Body of pancreas (tissue), 4 donors: Measurements from ENCODE around the gene DNAH10.

Experiments
- CTCF ChIP-seq, 7 experiments: fragments of 450-650 bp in 4 of 7; fragments of 200-600 bp in 3 of 7; sonication (generic) in 3 of 7; IDR thresholded peaks; one replicate each; pipeline ENCODE4 v1.5.1; 2016 to 2019; ENCODE audit warnings: antibody characterized with exemption in 7 of 7
- POLR2A ChIP-seq, 3 donors: fragments of 450-650 bp; IDR thresholded peaks; one replicate each; pipeline ENCODE4 v1.6.1; 2016; ENCODE audit warnings: antibody characterized with exemption in 3 of 3, mild to moderate bottlenecking in 2 of 3

GRCh38 chr12:123807670-123808069, 45.6 kb downstream of the DNAH10 start:
- TF ChIP-seq CTCF (IDR thresholded peaks at IDR 0.05) (no peak), POLR2A (IDR thresholded peaks at IDR 0.05) (no peak)
